HG03432 (cell line): ENCODE measurements around the gene DLGAP1.

ENCODE experiments used
- ATAC-seq: cut with Tn5 transposase; IDR thresholded peaks from one replicate; pipeline ENCODE4 v1.9.1; 2021; ENCODE audit warnings: mild to moderate bottlenecking, moderate library complexity; ENCODE audit not compliant: unreplicated experiment

The DLGAP1 gene

GRCh38 chr18:3675446-3675845 lies 779.7 kb downstream of the DLGAP1 start:
- no peak for ATAC-seq

GRCh38 chr18:3671176-3671575 lies 783.9 kb downstream of the DLGAP1 start:
- no peak for ATAC-seq

- no peak for ATAC-seq
These were observed 785.7 kb downstream of the DLGAP1 start for GRCh38 chr18:3669376-3669775.

GRCh38 chr18:3667255-3668137 lies 787.6 kb downstream of the DLGAP1 start:
- ATAC-seq: no peak

GRCh38 chr18:3666526-3667254 lies 788.4 kb downstream of the DLGAP1 start:
- ATAC-seq: no peak

- peak; percentile 58 for ATAC-seq
These were observed 789.2 kb downstream of the DLGAP1 start for GRCh38 chr18:3665780-3666525.

- no peak for ATAC-seq
These were observed 789.9 kb downstream of the DLGAP1 start for GRCh38 chr18:3665204-3665603.

- ATAC-seq: no peak
These were observed 790.4 kb downstream of the DLGAP1 start for GRCh38 chr18:3664563-3665178.

GRCh38 chr18:3663870-3664512 lies 791.1 kb downstream of the DLGAP1 start:
- ATAC-seq: no peak

- ATAC-seq: no peak
These were observed 793.1 kb downstream of the DLGAP1 start for GRCh38 chr18:3661989-3662388.

GRCh38 chr18:3660739-3661515 lies 794.2 kb downstream of the DLGAP1 start:
- no peak for ATAC-seq

GRCh38 chr18:3658529-3658928 lies 796.6 kb downstream of the DLGAP1 start:
- no peak for ATAC-seq

- ATAC-seq: no peak
These were observed 799.7 kb downstream of the DLGAP1 start for GRCh38 chr18:3655254-3656050.

GRCh38 chr18:3654442-3655253 lies 800.5 kb downstream of the DLGAP1 start:
- ATAC-seq: no peak

- no peak for ATAC-seq
These were observed 801.2 kb downstream of the DLGAP1 start for GRCh38 chr18:3653851-3654441.

GRCh38 chr18:3653263-3653850 lies 801.8 kb downstream of the DLGAP1 start:
- ATAC-seq: no peak
